Measurements from ENCODE around the gene PLEKHA5.
A peak's percentile ranks its signal among the peaks of the same experiment; 100 is the strongest.

The PLEKHA5 gene

DNA sequence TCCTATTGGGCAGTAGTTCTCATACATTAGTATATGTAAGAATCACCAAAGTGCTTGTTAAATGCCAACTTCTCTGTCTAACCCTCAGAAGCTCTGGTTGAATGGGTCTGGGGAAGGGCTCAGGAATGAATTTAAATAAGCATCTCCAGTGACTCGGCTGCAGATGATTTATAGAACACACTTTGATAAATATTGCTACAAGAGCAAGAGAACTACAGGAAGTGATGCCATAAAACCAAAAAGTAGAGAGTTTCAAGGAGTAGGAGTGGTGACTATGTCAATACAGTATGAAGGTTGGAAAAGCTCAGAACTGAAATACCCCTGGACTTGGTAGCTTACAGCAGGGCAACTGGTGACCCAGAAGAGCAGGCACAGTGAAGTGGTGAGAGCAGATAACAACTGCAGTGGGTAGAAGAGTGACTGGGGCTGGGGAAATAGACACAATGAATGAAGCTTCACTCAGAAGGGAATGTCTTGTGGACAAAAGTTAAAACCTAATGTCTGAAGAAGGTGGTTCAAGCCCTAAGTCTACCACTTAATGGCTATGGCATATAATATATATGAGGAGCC is 8.0 kb upstream of the PLEKHA5 start:
- no peaks in the 10 kb centered on the region for H3K27me3 ChIP-seq (ENCODE audit: insufficient read depth, low read depth, severe bottlenecking)
- no peaks in the 10 kb centered on the region for H3K36me3 ChIP-seq
- no peaks in the 10 kb centered on the region for H3K9me3 ChIP-seq (ENCODE audit: severe bottlenecking)
- TF ChIP-seq, protein P1, sequence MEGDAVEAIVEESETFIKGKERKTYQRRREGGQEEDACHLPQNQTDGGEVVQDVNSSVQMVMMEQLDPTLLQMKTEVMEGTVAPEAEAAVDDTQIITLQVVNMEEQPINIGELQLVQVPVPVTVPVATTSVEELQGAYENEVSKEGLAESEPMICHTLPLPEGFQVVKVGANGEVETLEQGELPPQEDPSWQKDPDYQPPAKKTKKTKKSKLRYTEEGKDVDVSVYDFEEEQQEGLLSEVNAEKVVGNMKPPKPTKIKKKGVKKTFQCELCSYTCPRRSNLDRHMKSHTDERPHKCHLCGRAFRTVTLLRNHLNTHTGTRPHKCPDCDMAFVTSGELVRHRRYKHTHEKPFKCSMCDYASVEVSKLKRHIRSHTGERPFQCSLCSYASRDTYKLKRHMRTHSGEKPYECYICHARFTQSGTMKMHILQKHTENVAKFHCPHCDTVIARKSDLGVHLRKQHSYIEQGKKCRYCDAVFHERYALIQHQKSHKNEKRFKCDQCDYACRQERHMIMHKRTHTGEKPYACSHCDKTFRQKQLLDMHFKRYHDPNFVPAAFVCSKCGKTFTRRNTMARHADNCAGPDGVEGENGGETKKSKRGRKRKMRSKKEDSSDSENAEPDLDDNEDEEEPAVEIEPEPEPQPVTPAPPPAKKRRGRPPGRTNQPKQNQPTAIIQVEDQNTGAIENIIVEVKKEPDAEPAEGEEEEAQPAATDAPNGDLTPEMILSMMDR (IDR thresholded peaks at IDR 0.05; ENCODE audit: low read depth, low read length) = no peak
- DNase-seq = no peak
- H3K4me3 ChIP-seq (ENCODE audit: low read depth, low read length) = no peak overlapping the region
- no peak overlapping the region for H3K27ac ChIP-seq

DNA sequence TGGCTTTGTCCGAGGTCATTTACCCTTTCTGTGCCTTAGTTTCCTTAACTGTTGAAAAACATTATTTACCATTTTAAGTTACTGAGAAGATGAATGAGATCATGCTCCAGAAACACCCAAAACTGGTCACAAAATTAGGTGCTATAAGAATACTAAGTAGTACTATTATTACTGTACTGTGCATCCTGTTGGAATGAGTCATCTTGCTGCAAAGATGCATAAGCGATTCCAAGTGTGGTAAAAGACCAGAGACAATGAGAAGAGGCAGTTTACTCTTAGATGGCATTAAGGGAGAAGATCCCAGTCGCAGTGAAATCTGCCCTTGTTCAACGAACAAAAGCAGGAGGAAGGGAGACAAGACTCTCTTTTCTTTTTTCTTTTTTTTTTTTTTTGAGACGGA is 4.2 kb upstream of the PLEKHA5 start:
- H3K9me3 ChIP-seq (ENCODE audit: severe bottlenecking) = peaks cover 7% of the 10 kb centered on the region
- TF ChIP-seq, protein P1 (IDR thresholded peaks at IDR 0.05; ENCODE audit: low read depth, low read length) = no peak
- H3K27me3 ChIP-seq (ENCODE audit: insufficient read depth, low read depth, severe bottlenecking) = no peaks in the 10 kb centered on the region
- H3K36me3 ChIP-seq = peaks cover 2% of the 10 kb centered on the region; the same call in 1 of the 2 replicates
- no peak overlapping the region for H3K4me3 ChIP-seq (ENCODE audit: low read depth, low read length)
- no peak for DNase-seq
- no peak overlapping the region for H3K27ac ChIP-seq

DNA sequence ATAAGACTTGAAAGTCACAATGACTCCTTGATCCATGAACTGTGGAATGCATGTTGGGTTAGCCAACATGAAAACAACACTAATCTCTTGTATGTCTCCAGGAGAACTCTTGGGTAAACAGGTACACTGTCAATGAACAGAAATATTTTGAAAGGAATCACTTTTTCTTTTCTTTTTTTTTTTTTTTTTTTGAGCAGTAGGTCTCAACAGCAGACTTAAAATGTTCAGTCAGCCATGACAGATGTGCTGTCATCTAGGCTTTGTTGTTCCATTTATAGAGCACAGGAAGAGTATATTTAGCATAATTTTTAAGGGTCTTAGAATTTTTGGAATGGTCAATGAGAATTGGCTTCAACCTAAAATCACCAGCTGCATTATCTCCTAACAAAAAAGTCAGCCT is 2.3 kb upstream of the PLEKHA5 start:
- TF ChIP-seq, protein P1 (IDR thresholded peaks at IDR 0.05; ENCODE audit: low read depth, low read length) = no peak
- H3K27ac ChIP-seq = no peak overlapping the region
- DNase-seq = no peak
- H3K9me3 ChIP-seq (ENCODE audit: severe bottlenecking) = peaks cover 7% of the 10 kb centered on the region
- H3K36me3 ChIP-seq = peaks cover 6% of the 10 kb centered on the region; the same call in 1 of the 2 replicates
- no peaks in the 10 kb centered on the region for H3K27me3 ChIP-seq (ENCODE audit: insufficient read depth, low read depth, severe bottlenecking)
- H3K4me3 ChIP-seq (ENCODE audit: low read depth, low read length) = no peak overlapping the region

DNA sequence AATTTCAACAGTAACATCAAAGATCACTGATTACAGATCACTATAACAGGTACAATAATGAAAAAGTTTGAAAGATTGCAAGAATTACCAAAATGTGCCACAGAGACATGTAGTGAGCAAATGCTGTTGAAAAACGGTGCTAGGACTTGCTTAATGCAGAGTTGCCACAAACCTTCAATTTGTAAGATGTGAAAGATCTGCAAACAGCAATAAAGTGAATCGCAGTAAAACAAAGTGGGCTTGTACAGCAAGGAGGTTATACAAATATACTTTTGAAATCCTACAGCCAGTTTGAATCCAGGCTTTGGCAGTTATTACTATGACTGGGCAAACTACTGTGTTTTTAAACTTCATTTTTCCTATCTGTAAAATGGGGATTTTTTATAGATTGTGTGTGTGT is 1.0 kb upstream of the PLEKHA5 start:
- no peak overlapping the region for H3K4me3 ChIP-seq (ENCODE audit: low read depth, low read length)
- DNase-seq = no peak
- no peak overlapping the region for H3K27ac ChIP-seq

DNA sequence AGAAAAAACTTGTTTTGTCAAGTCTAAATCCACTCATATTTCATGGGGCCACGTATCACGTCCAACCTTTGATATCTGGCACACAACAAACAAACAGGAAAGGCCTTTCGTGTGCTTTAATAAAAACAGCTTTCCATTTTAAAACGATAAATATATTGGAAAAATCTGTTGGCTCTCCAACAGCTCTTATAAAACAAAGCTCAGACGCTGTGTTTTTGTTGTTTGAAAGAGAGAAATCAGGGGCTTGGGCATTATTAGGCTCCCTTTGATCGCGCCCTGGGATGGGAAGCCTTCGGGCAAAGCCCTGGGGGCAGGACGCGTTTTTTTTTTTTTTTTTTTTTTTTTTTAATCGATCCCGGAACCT is 429 bp upstream of the PLEKHA5 start:
- Histone ChIP-seq H3K36me3 (peaks cover 11% of the 10 kb centered on the region), H3K27ac (peak overlapping the region; percentile 71), H3K27me3 (ENCODE audit: insufficient read depth, low read depth, severe bottlenecking) (no peaks in the 10 kb centered on the region), H3K4me3 (ENCODE audit: low read depth, low read length) (peak overlapping the region; percentile 48), H3K9me3 (ENCODE audit: severe bottlenecking) (peaks cover 7% of the 10 kb centered on the region)
- TF ChIP-seq, protein P1 (IDR thresholded peaks at IDR 0.05; ENCODE audit: low read depth, low read length) = no peak
- DNase-seq = no peak

More for the DNA sequence above, 1.0 kb upstream of the PLEKHA5 start:
- H3K9me3 ChIP-seq (ENCODE audit: severe bottlenecking) = peaks cover 7% of the 10 kb centered on the region
- no peaks in the 10 kb centered on the region for H3K27me3 ChIP-seq (ENCODE audit: insufficient read depth, low read depth, severe bottlenecking)
- H3K36me3 ChIP-seq = peaks cover 6% of the 10 kb centered on the region; the same call in 1 of the 2 replicates
- TF ChIP-seq, protein P1 (IDR thresholded peaks at IDR 0.05; ENCODE audit: low read depth, low read length) = no peak
